D721Med (cell line): ENCODE measurements around the gene ZNF74.
"Not testable (repeated sequence)": the region's sequence is repeated elsewhere in the genome, so short reads cannot be mapped to it uniquely, and the experiment has no call there.

Experiments used
- DNase-seq: peaks from one replicate; pipeline ENCODE4 v3.0.0; 2011; ENCODE audit warnings: low spot score; ENCODE audit not compliant: insufficient read length
- FAIRE-seq: peaks from 2 replicates; lab custom pipeline; 2011; peaks lifted over from hg19 to GRCh38; lab: Jason Lieb, UNC
- TF ChIP-seq, protein P1 (sequence below): IDR thresholded peaks from 2 replicates; pipeline ENCODE4 v1.5.1; 2012; ENCODE audit warnings: mild to moderate bottlenecking, control low read depth; ENCODE audit not compliant: insufficient read depth; ENCODE audit errors: missing control alignments

Gene ZNF74

DNA sequence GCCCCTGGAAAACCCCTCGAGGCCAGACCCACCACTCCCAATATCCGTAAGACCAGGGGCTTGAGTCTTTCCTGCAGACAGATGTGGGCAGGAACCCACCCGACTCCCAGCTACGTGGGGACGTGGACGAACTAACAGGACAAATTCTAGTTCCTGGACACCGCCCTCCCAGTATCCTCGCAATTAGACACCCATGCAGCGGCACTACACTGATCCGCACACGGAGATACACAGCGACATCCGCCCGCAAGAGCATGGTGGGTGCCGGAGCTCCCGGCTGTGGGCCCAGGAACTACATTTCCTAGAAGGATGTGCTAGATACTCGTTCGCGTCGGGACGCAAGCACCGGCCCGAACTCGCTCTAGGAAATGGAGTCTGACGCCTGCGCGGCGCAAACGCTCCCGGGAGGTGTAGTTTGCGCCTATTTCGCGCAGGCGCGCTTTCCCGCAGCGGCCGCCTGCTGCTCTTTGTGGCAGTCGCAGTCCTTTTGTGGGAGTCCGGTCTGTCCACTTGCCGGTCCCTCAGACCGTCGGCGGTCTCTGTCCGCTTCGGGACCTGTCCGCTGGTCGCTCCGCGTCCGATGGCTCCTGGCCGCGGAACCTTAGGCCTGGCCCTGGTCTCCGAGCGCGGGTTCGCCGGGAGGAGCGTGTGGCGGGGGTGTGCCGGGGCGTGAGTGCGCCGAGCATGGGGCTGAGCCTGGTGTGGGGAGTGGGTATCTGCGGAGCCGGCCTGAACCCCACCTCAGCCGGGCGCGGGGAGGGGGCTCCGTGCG, at the start of gene ZNF74:
ZNF74 (plus strand) TSS at position 447 of the 772 bp plus-strand sequence. CDS start 478 bp downstream, outside the sequence.
- TF ChIP-seq, protein P1, sequence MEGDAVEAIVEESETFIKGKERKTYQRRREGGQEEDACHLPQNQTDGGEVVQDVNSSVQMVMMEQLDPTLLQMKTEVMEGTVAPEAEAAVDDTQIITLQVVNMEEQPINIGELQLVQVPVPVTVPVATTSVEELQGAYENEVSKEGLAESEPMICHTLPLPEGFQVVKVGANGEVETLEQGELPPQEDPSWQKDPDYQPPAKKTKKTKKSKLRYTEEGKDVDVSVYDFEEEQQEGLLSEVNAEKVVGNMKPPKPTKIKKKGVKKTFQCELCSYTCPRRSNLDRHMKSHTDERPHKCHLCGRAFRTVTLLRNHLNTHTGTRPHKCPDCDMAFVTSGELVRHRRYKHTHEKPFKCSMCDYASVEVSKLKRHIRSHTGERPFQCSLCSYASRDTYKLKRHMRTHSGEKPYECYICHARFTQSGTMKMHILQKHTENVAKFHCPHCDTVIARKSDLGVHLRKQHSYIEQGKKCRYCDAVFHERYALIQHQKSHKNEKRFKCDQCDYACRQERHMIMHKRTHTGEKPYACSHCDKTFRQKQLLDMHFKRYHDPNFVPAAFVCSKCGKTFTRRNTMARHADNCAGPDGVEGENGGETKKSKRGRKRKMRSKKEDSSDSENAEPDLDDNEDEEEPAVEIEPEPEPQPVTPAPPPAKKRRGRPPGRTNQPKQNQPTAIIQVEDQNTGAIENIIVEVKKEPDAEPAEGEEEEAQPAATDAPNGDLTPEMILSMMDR = no peak
- DNase-seq (no peak), FAIRE-seq (no peak)

DNA sequence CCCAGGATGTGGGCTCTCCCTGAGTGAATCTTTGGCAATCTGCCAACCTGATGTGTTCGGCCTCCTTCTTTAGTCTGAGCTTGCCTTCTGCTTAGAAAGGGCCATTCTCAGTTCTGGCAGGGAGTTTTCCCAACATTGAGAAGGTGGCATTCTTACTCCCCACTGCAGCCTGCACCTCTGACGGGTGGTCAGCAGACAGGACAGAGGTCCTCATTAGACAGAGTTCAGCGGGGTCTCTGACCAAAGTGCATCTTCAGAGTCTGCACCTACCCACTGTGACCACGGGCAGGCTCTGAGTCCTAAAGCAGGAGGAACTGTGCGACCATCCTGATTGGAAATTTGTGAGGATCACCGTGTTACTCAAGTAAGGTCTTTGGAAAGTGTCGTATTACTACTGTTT, 47.4 kb upstream of the ZNF74 start:
- not testable (repeated sequence) for DNase-seq, FAIRE-seq

DNA sequence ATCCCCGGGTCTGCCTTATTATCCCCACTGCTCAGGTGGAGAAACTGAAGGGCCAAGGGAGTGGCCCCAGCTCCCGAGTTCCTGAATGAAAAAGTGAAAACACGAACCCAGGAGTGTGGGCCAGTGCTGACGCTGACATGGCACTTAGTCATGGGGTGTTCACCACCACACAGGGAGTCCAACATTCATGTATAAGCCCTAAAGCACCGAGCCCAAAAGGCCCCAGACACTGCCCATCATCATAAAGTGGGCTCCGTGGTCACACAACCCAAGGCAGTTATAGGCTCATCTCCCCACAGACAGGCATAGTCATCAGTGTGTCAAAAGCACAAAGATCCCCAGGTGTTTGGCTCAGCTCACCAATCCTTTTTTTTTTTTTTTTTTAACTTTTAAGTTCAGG, 41.4 kb upstream of the ZNF74 start:
- FAIRE-seq, DNase-seq: not testable (repeated sequence)

DNA sequence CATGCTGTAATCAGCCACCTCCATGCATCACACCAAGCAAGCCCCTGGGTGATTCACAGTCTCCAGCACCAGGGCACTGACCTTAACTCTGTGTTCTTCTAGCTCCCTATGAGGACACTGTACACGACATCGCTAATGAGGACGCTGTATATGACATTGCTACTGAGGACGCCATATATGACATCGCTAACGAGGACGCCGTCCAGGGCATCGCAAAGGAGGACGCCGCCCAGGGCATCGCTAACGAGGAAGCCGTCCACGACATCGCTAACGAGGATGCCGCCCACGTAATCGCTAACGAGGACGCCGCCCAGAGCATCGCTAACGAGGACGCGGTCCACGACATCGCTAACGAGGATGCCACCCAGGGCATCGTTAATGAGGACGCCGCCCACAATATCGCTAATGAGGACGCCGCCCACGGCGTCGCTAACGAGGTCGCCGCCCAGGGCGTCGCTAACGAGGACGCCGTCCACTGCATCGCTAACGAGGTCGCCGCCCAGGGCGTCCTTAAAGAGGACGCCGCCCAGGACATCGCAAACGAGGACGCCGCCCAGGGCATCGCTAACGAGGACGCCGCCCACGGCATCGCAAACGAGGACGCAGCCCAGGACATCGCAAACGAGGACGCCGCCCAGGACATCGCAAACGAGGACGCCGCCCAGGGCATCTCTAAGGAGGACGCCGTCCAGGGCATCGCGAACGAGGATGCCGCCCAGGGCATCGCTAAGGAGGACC, 39.5 kb upstream of the ZNF74 start:
- TF ChIP-seq, protein P1 = no peak
- DNase-seq = no peak
- no peak for FAIRE-seq

DNA sequence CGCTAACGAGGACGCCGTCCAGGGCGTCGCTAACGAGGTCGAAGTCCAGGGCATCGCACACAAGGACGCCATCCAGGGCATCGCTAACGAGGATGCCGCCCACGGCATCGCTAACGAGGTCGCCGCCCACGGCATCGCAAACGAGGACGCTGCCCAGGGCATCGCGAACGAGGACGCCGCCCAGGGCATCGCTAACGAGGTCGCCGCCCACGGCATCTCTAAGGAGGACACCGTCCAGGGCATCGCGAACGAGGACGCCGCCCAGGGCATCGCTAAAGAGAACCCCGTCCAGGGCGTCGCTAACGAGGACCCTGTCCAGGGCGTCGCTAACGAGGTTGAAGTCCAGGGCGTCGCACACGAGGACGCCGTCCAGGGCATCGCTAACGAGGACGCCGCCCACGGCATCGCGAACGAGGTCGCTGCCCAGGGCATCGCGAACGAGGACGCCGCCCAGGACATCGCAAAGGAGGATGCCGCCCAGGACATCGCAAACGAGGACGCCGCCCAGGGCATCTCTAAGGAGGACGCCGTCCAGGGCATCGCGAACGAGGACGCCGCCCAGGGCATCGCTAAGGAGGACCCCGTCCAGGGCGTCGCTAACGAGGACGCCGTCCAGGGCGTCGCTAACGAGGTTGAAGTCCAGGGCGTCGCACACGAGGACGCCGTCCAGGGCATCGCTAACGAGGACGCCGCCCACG, 37.9 kb upstream of the ZNF74 start:
- not testable (repeated sequence) for DNase-seq, FAIRE-seq

DNA sequence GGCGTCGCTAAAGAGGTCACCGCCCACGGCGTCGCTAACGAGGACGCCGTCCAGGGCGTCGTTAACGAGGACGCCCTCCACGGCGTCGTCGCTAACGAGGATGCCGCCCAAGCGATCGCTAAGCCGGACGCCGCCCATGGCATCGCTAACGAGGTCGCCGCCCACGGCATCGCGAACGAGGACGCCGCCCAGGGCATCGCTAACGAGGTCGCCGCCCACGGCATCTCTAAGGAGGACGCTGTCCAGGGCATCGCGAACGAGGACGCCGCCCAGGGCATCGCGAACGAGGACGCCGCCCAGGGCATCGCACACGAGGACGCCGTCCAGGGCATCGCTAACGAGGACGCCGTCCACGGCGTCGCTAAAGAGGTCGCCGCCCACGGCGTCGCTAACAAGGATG, 37.0 kb upstream of the ZNF74 start:
- not testable (repeated sequence) for FAIRE-seq, DNase-seq

DNA sequence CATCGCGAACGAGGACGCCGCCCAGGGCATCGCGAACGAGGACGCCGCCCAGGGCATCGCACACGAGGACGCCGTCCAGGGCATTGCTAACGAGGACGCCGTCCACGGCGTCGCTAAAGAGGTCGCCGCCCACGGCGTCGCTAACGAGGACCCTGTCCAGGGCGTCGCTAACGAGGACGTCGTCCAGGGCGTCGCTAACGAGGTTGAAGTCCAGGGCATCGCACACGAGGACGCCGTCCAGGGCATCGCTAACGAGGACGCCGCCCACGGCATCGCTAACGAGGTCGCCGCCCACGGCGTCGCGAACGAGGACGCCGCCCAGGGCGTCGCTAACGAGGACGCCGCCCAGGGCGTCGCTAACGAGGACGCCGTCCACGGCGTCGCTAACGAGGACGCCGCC, 36.0 kb upstream of the ZNF74 start:
- not testable (repeated sequence) for FAIRE-seq, DNase-seq

DNA sequence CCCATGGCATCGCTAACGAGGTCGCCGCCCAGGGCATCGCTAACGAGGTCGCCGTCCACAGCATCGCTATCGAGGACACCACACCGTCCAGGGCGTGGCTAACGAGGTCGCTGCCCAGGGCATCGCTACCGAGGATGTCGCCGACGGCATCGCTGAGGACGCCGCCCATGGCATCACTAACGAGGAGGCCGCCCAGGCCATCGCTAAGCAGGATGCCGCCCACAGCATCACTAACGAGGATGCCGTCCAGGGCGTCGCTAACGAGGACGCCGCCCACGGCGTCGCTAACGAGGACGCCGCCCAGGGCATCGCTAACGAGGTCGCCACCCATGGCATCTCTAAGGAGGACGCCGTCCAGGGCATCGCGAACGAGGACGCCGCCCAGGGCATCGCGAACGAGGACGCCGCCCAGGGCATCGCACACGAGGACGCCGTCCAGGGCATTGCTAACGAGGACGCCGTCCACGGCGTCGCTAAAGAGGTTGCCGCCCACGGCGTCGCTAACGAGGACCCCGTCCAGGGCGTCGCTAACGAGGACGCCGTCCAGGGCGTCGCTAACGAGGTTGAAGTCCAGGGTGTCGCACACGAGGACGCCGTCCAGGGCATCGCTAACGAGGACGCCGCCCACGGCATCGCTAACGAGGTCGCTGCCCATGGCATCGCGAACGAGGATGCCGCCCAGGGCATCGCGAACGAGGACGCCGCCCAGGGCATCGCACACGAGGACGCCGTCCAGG, 35.3 kb upstream of the ZNF74 start:
- DNase-seq, FAIRE-seq: not testable (repeated sequence)

DNA sequence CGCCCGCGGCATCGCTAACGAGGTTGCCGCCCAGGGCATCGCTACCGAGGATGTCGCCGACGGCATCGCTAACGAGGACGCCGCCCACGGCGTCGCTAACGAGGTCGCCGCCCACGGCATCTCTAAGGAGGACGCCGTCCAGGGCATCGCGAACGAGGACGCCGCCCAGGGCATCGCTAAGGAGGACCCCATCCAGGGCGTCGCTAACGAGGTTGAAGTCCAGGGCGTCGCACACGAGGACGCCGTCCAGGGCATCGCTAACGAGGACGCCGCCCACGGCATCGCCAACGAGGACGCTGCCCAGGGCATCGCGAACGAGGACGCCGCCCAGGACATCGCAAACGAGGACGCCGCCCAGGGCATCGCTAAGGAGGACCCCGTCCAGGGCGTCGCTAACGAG, 33.7 kb upstream of the ZNF74 start:
- not testable (repeated sequence) for FAIRE-seq, DNase-seq

DNA sequence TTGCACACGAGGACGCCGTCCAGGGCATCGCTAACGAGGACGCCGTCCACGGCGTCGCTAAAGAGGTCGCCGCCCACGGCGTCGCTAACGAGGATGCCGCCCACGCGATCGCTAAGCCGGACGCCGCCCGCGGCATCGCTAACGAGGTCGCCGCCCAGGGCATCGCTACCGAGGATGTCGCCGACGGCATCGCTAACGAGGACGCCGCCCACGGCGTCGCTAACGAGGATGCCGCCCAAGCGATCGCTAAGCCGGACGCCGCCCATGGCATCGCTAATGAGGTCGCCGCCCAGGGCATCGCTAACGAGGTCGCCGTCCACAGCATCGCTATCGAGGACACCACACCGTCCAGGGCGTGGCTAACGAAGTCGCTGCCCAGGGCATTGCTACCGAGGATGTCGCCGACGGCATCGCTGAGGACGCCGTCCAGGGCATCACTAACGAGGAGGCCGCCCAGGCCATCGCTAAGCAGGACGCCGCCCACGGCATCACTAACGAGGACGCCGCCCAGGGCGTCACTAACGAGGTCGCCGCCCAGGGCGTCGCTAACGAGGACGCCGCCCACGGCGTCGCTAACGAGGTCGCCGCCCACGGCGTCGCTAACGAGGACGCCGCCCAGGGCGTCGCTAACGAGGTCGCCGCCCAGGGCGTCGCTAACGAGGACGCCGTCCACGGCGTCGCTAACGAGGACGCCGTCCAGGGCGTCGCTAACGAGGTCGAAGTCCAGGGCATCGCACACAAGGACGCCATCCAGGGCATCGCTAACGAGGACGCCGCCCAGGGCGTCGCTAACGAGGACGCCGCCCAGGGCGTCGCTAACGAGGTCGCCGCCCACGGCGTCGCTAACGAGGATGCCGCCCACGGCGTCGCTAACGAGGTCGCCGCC, 32.8 kb upstream of the ZNF74 start:
- not testable (repeated sequence) for FAIRE-seq, DNase-seq

DNA sequence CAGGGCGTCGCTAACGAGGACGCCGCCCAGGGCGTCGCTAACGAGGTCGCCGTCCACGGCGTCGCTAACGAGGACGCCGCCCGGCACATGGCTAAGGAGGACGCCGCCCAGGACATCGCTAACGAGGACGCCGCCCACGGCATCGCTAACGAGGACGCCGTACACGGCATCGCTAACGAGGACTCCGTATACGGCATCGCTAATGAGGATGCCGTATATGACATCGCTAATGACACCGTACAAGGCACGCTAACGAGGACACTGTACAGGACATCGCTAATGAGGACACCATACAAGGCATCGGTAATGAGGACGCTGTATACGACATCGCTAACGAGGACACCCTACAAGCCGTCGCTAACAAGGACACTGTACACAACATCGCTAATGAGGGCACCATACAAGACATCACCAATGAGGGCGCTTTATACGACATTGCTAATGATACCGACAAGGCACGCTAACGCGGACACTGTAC, 32.2 kb upstream of the ZNF74 start:
- DNase-seq, FAIRE-seq: not testable (repeated sequence)

DNA sequence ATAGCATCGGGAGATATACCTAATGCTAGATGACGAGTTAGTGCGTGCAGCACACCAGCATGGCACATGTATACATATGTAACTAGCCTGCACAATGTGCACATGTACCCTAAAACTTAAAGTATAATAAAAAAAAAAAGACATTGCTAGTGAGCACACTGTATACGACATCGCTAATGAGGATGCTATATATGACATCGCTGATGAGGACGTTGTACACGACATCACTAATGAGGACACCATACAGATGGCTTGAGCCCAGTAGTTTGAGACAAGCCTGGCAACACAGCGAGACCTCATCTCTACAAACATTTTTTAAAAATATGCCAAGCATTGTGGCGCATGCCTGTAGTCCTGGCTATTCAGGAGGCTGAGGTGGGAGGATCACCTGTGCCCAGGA, 31.5 kb upstream of the ZNF74 start:
- DNase-seq, FAIRE-seq: not testable (repeated sequence)

DNA sequence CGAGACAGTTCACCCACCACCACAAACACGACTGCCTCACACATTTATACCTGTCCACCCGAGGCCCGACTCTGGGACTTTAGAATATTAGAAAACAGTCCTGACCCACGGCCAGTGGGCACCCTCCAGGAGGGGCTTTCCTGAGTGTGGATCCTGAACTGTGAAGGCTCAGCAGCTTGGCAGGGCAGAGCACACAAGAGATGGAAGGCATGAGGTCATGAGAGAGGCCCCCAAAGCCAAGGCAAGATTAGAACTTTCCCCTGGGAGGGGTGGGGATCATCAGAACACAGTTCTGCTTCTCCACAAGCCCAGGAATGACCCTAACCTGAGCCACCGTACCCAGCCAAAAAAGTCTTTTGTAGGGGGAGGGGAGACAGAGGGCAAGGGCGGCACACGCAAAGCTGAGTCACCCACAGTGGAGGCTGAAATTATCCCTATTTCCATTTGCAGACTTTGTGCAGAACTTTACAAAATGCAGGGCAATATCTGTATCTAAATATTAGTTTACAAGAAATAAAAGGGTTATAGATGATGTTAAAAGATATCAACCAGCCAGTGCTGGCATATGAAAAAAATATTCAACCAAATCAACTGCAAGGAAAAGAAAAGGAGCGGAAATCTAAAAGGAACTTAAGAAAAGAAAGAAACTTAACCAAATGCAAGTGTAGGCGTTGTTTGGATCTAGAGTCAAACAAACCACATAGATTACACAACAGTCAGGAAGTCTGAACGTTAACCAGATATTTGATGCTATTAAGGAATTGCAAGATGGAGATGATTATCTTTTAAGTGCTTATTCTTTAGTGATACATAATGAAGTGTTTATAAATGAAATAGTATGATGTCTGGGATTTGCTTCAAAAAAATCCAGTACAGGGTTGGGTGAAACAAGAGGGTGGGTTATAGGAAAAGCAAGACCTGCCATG, 29.4 kb upstream of the ZNF74 start:
- FAIRE-seq, DNase-seq: not testable (repeated sequence)

DNA sequence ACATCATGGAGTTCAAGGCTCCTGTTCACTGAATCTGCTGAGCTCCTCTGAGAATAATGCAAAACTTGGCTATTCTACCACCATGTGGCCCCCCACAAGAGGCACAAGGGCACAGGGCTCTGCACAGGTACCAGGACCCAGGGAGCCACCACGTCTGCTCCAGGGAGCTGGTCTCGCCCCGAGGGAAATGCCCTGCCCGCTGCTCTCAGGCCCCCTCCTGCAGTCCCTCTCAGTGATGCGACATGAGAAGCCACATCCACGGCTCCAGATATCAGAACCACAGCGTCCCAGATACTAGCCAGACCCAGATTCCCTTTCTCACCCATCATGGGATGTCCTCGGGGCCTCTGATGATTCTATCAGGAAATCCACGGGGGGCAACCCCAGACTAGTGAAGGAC, 27.1 kb upstream of the ZNF74 start:
- not testable (repeated sequence) for DNase-seq, FAIRE-seq
